Ectodermal cell (in vitro differentiated cells): ENCODE measurements around the gene HOXB3.

ENCODE experiments used
- H3K27ac ChIP-seq: 2 replicates; pipeline ENCODE4 v1.7.0; 2013; ENCODE audit warnings: mild to moderate bottlenecking, low read depth, low read length; ENCODE audit not compliant: insufficient read depth, poor library complexity, severe bottlenecking
- H3K27me3 ChIP-seq: 2 replicates; pipeline ENCODE4 v1.7.0; 2013; ENCODE audit warnings: mild to moderate bottlenecking, low read length; ENCODE audit not compliant: insufficient read depth, control insufficient read depth, poor library complexity, severe bottlenecking
- H3K36me3 ChIP-seq: one replicate; pipeline ENCODE4 v1.7.0; 2013; ENCODE audit warnings: low read length; ENCODE audit not compliant: control insufficient read depth, insufficient read depth
- H3K4me1 ChIP-seq: one replicate; pipeline ENCODE4 v1.7.0; 2013; ENCODE audit warnings: low read length; ENCODE audit not compliant: control insufficient read depth, insufficient read depth
- H3K4me3 ChIP-seq: 2 replicates; pipeline ENCODE4 v1.7.0; 2013; ENCODE audit warnings: low read depth, low read length, control low read depth; ENCODE audit not compliant: insufficient read depth
- H3K9me3 ChIP-seq: 2 replicates; pipeline ENCODE4 v1.7.0; 2013; ENCODE audit warnings: mild to moderate bottlenecking, low read length, moderate library complexity; ENCODE audit not compliant: control insufficient read depth
- WGBS, 2 experiments: methylation state at CpG; one replicate each; pipeline ENCODE4 v1.1.7; 2013; ENCODE audit warnings: missing lambda C conversion rate in 2 of 2; 5-methylcytosine and 5-hydroxymethylcytosine counted together

Gene HOXB3

GRCh38 chr17:48566717-48567116 lies 23.3 kb downstream of the HOXB3 start:
- Histone ChIP-seq H3K27me3 (peaks cover 100% of the 10 kb centered on the region), H3K27ac (no peak overlapping the region), H3K4me3 (no peak overlapping the region), H3K4me1 (peaks cover 10% of the 10 kb centered on the region), H3K9me3 (no peaks in the 10 kb centered on the region), H3K36me3 (no peaks in the 10 kb centered on the region)
- 25 to 44% methylated on average over 2 of the region's 2 CpGs for WGBS, 2 experiments

- 1 to 2% methylated on average over 4 of the region's 4 CpGs for WGBS, 2 experiments
- no peak overlapping the region for H3K27ac ChIP-seq
- peaks cover 10% of the 10 kb centered on the region for H3K4me1 ChIP-seq
- H3K36me3 ChIP-seq: no peaks in the 10 kb centered on the region
- H3K9me3 ChIP-seq: no peaks in the 10 kb centered on the region
- peaks cover 100% of the 10 kb centered on the region for H3K27me3 ChIP-seq
- no peak overlapping the region for H3K4me3 ChIP-seq
These were observed 23.9 kb downstream of the HOXB3 start for GRCh38 chr17:48565925-48566710.

GRCh38 chr17:48565022-48565554 lies 25.0 kb downstream of the HOXB3 start:
- no peaks in the 10 kb centered on the region for H3K9me3 ChIP-seq
- whole genome bisulfite sequencing, 2 experiments: 5 to 7% methylated on average over 2 of the region's 2 CpGs
- peaks cover 5% of the 10 kb centered on the region for H3K4me1 ChIP-seq
- peaks cover 100% of the 10 kb centered on the region for H3K27me3 ChIP-seq
- H3K36me3 ChIP-seq: no peaks in the 10 kb centered on the region
- no peak overlapping the region for H3K27ac ChIP-seq
- H3K4me3 ChIP-seq: no peak overlapping the region

GRCh38 chr17:48564188-48565021 lies 25.6 kb downstream of the HOXB3 start:
- peaks cover 5% of the 10 kb centered on the region for H3K4me1 ChIP-seq
- no peak overlapping the region for H3K27ac ChIP-seq

GRCh38 chr17:48563867-48564187 lies 26.2 kb downstream of the HOXB3 start:
- 2 to 4% methylated on average over 10 of the region's 10 CpGs for WGBS, 2 experiments
- no peak overlapping the region for H3K4me3 ChIP-seq

More at GRCh38 chr17:48564188-48565021, 25.6 kb downstream of the HOXB3 start:
- Histone ChIP-seq H3K27me3 (peaks cover 100% of the 10 kb centered on the region), H3K36me3 (no peaks in the 10 kb centered on the region), H3K4me3 (no peak overlapping the region), H3K9me3 (no peaks in the 10 kb centered on the region)
- 1% methylated on average over 73 of the region's 73 CpGs for WGBS, 2 experiments

GRCh38 chr17:48563385-48563838 lies 26.6 kb downstream of the HOXB3 start:
- Histone ChIP-seq H3K36me3 (no peaks in the 10 kb centered on the region), H3K4me3 (no peak overlapping the region), H3K27ac (no peak overlapping the region), H3K9me3 (no peaks in the 10 kb centered on the region), H3K27me3 (peaks cover 100% of the 10 kb centered on the region), H3K4me1 (peaks cover 5% of the 10 kb centered on the region)
- 15 to 18% methylated on average over 6 of the region's 6 CpGs for WGBS, 2 experiments

More at GRCh38 chr17:48563867-48564187, 26.2 kb downstream of the HOXB3 start:
- no peaks in the 10 kb centered on the region for H3K36me3 ChIP-seq
- H3K27me3 ChIP-seq: peaks cover 100% of the 10 kb centered on the region
- H3K27ac ChIP-seq: no peak overlapping the region
- no peaks in the 10 kb centered on the region for H3K9me3 ChIP-seq
- H3K4me1 ChIP-seq: peaks cover 5% of the 10 kb centered on the region

- Histone ChIP-seq H3K9me3 (no peaks in the 10 kb centered on the region), H3K27ac (no peak overlapping the region), H3K4me3 (no peak overlapping the region), H3K27me3 (peaks cover 100% of the 10 kb centered on the region), H3K36me3 (no peaks in the 10 kb centered on the region), H3K4me1 (peaks cover 5% of the 10 kb centered on the region)
- 24 to 30% methylated on average over 5 of the region's 5 CpGs for WGBS, 2 experiments
These were observed 27.1 kb downstream of the HOXB3 start for GRCh38 chr17:48562934-48563333.

DNA sequence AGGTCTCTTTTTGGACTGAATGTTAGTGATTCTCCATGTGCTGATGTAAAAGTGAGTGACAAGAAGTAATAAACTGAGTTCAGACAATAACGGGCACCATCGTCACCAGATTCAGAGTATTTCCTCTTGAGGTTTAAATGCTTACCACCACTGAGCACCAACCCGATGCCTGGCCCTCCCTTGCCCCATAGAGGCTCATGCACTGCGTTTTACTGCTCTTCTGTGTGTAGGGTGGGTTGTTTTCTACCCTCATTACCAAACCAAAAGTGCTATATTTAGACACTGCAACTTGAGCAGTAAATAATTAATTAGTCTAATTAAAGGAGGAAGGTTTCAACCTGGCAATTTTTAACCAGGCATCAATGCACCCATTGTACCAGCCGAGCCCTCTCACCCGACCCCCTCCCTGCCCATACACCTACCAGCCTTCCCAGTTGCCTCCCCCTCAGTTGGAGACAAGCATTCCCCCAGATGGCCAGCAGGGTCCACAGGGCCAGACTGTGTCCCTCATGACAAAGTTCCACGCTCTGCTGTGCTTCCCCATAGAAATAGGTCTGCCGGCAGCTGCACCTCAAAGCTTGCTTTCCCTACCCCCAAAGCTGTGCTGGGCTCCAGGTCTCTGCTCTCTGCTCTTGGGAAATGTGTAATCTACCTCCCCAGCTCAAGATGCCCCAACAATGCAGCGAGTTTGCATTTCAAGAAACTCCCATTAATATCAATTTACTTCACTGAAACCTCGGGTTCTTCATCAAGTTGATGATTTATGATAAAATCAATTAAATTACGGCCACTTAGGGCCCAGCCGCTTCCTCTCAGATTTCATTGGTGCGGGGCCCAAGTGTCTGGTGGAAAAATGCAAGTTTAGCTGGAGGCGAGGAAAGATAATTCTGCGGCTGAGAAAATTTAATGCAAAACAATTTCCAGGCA lies 27.9 kb downstream of the HOXB3 start:
- Histone ChIP-seq H3K9me3 (no peaks in the 10 kb centered on the region), H3K27ac (no peak overlapping the region), H3K36me3 (no peaks in the 10 kb centered on the region), H3K4me1 (peaks cover 5% of the 10 kb centered on the region), H3K27me3 (peaks cover 100% of the 10 kb centered on the region), H3K4me3 (no peak overlapping the region)
- whole genome bisulfite sequencing, 2 experiments: 27 to 38% methylated on average over 13 to 15 of the region's 15 CpGs

DNA sequence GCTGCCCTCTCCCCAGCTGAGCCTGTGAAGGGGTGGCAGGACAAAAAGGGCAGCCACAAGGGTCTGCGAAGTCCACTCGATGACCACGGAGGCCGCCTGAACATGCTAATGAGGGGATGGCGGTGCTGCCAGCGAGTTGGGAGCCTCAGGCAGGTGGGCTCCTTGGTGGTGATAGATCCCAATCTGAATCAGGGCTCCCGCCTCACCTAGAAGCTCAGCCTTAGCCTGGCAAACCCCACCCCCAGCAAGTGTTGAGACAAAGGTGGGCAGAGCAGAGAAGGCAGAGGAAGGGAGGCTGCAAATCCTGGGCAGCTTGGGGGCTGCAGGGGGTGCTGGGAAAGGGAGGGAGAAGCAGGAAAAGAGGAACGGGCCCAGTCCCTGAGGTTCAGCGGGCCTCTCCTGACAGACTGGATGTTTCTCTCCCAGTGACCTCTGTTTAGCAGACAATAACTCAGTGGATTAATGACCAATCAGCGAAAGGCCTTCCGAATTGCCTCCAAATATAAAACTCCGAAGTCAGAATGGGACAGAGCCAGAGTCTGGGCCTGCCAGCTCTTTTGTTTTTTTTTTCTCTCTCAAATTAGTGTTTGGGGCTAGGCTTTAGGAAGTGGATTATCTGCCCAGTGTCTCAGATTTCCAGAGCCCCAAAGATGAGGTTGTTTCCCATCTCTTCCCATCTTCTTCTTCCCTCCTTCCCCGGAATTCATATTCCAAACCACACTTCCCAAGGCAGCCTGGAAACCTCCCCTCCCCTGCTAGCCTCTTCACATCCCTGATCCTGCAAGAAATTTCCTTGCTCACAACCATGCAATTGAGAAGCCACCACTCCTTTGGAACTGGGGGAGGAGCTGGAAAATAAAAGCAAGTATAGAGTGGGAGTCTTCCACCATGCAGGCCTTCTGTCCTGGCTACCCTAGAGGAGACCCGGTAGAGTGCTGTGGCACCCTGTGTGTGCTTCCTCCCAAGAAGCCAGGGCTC lies 29.9 kb downstream of the HOXB3 start:
- H3K27ac ChIP-seq: no peak overlapping the region
- H3K4me1 ChIP-seq: peaks cover 5% of the 10 kb centered on the region
- WGBS, 2 experiments: 14 to 17% methylated on average over 14 of the region's 14 CpGs
- no peaks in the 10 kb centered on the region for H3K9me3 ChIP-seq
- peaks cover 100% of the 10 kb centered on the region for H3K27me3 ChIP-seq
- no peaks in the 10 kb centered on the region for H3K36me3 ChIP-seq
- H3K4me3 ChIP-seq: no peak overlapping the region
